8988T (cell line): ENCODE measurements around the gene FOXRED1.
A peak's percentile ranks its signal among the peaks of the same experiment; 100 is the strongest.
"Not testable (repeated sequence)": the region's sequence is repeated elsewhere in the genome, so short reads cannot be mapped to it uniquely, and the experiment has no call there.

Source experiments
- DNase-seq: peaks from one replicate; pipeline ENCODE4 v3.0.0; 2011

Gene FOXRED1

DNA sequence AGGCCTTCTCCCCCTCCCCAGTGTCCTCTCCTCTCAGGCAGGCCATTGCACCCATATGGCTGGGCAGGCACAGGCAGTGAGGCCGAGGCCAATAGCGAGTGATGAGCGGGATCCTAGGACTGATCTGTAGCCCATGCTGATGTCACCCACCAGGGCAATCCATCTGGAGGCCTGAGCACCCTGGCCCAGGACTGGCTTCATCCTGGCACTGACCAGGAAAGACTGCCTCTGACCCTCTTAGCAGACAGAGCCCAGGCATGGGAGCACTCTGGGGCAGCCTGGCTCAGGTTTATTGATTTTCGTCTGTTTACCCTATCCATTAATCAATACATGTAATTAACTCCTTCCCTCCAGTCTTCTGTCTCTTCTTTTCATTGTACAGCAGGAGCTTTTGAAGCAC is 8.8 kb downstream of the FOXRED1 start:
- DNase-seq: no peak

DNA sequence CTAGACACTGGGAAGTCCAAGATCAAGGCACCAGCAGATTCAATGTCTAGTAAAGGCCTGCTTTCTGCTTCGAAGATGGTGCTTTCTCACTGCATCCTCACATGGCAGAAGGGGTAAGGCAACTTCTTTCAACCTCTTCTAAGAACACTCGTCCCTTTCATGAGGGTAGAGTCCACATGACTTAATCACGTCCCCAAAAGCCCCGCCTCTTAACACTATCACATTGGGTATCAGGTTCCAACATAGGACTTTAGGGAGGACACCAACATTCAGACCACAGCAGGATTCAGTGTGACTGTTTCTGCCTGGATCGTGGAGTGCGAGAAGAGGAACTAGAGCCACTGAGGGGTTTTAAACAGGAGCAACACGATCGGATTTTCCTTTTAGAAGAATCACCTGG is 10.2 kb downstream of the FOXRED1 start:
- DNase-seq: no peak

DNA sequence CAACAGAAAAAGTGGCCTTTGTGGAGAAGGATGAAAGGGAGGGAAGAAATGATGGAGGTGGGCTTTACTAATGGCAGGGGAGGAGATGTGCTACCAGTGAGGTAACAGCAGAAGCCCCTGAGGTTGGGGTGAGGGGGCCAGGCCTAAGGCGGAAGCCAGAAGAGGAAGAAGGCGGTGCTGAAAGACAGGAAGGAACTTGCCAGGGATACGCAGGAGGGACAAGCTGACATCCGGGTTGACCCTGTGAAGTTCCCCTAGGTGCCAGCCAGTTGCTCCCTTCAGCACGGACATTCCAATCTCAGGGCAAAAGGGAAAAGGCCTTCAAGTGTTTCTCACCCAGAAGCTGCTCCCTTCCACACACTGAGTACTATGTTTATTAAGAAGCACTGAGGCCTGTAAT is 11.6 kb downstream of the FOXRED1 start:
- no peak for DNase-seq

DNA sequence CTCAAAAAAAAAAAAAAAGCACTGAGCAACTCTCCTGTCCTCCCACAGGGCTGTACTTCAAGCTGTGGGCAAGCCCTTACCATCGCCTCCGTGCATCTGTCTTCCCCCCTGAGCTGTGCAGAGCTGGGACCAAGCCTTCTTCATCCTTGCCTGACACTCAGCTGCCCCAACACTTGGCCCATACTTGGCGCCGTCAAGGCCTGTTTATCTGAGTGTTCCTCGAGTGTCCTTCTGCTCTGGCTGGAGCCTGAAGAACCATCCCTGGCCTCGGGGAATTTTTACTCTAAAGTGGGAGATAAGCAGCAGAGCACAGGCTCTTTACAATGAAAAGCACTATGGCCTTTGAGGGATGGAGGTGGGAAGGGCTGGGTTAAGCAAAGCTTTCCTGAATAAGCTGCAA is 12.3 kb downstream of the FOXRED1 start:
- DNase-seq: no peak

DNA sequence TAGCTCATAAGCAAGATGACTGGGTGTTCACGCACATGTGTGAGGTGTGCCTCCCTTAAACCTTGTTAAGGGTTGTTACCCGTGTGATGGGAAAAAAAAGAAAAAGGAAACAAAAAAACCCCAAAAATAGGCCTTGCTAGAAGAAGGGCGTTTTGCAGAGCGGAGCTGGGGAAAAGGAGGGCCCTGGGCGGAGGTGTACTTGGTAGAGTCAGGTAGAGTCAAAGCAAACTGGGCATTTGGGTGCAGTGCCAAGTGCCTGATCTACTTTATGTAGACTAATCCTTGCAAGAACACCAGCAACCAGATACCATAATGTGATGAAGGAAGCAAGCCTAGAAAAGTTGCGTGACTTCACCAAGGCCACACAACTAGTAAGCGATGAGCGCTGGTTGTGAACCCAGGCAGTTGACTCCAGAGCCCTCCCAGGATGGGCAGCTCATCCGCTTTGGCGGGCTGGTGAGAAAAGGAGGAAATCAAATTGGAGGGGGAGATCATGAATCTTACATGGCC is 12.8 kb downstream of the FOXRED1 start:
- no peak for DNase-seq

DNA sequence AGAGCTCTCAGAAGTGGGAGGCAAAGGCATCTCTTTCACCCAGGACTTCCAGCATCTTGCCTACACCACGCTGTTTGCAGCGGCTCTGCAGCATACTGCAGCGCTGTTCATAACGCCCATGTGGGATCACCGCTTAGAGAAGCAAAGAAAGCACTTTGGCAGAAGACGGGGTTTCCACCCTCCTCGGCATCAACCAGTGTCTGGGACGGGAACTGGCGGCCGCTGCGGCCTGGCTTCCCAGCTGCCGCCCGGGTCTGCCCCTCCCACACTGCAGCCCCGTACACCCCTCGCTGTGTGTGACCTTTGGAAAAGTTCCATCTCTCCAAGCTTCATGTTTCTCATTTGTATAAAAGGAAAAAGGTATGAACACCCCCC is 13.4 kb downstream of the FOXRED1 start:
- peak; percentile 63 for DNase-seq

DNA sequence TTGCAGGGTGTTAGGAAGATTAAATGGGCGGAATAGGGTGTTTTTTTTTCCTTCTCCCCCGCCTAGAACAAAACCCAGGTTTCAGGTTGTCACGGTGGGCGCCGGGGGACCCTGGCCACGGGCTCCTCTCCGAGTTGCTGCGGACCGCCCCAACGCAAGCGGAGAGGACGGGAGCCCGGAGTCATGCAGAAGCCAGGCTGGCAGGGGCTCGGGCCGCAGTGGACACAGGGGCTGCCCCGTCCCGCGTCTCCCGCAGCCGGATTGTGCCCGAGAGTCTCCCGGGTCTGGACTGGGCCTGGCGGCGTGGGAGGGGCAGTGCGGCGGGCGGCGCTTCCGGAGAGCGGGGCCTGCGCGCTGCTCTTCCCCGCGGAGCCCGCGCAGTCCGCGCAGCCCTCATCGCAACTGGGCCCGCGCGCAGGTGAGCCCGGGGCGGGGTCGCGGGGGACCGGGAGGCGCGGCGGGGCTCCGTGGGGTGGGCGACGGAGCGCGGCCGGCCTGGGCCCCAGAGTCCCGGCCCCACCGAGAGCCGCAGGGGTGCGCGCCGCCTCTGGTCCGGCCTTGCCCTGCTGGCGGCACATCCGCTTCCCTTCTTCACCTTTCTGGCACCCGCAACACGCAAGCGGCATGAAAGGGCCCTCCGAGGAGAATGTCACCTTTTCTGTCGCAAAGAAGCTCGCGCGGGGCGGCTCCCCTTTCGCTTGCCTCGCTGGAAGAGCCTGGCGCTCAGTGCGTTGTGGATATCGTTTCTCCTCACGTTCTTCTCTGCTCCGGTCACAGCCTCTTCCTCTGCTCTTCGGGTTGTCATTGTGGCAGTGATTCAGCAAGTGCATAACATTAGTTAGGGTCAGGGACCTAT is 14.0 kb downstream of the FOXRED1 start, which contains the start of gene TIRAP:
TSS of gene TIRAP (plus strand) at position 358 of the 856 bp plus-strand sequence. CDS start 7,802 bp downstream, outside the sequence.
- peak; percentile 77 for DNase-seq

DNA sequence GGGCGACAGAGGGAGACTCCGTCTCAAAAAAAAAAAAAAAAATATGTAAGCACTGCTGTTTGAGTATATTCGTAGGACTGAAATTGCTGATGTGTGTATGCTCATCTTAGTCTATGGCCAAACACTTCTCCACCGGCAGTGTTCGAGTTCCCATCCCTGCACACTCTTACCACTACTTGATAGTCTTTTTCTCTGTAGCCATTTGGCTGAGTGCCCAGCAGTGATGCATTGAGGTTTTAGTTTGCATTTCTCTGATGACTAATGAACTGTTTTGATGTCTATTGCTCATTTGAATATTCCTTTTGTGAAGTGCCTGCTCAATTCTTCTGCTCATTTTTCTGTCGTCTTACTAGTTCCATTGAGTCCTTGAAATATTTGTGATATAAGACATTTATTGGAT is 15.9 kb downstream of the FOXRED1 start:
- DNase-seq: no peak

DNA sequence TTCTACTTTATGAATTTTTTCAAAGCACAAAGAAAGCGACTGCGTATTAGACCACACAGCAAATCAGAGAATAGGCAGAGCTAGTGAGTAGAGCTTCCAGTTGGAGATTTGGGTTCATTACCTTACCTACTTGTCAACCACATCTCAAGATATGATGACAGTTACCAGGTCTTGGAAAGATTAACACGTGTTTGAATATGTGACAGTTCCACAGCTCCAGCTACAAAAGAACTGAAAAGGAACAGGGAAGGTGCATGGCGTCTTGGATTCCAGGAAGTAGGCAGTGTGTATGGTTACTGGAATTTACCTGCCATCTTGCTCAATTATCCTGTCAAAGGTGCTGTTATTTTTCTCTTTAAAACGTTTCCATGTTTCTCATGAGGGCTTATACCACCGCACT is 19.3 kb downstream of the FOXRED1 start:
- no peak for DNase-seq

DNA sequence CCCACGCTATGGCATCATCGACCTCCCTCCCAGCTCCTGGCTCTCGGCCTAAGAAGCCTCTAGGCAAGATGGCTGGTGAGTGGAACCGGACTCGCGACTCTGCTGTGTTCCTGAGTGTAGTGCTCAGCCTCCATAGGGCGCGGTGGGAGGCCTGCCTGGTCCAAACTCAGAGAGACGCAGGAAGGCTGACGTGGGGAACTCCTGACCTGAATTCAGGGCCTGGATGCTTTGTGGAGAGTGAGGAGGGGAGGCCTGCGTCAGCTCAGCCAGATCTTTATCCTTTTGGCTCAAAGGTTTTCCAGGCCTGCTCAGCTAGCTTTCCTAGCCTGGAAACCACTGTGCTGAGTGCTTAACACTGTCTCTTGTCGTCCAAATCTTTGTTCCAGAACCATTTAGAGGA is 21.9 kb downstream of the FOXRED1 start:
- no peak for DNase-seq

DNA sequence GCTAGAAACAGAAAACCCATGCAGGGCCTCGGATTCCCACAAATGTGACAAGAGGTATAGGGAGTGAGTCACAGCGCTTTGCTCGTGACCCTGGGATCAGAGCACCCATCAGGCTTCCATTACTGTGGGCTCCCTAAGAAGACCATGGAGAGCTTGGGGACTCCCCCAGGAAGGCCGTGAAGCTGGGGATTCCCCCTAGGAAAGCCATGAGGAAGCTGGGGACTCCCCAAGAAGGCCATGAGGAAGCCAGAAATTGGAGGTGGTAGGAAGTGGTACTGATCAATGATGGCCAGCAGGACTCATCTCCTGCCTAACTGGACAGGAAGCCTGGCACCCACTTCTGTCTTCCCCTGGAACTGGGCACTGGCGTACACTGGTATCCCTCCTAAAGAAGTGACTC is 24.8 kb downstream of the FOXRED1 start:
- no peak for DNase-seq

DNA sequence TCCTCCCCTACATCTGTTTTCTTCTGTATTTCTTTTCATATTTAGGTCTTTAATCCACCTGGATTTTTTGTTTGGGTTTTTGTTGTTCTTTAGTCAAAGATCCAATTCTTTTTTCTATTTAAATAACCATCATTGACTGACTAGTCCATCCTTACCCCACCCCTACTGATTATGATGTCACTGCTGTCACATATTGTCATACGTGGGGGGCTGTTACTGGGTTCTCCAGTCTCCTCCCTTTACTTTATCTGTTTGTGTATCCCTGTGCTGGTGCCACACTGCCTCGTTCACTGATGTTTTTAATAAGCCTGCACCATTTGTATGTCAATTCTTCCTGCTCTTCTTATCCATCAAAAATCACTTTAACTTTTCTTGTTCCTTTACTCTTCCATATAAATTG is 28.1 kb downstream of the FOXRED1 start:
- no peak for DNase-seq

DNA sequence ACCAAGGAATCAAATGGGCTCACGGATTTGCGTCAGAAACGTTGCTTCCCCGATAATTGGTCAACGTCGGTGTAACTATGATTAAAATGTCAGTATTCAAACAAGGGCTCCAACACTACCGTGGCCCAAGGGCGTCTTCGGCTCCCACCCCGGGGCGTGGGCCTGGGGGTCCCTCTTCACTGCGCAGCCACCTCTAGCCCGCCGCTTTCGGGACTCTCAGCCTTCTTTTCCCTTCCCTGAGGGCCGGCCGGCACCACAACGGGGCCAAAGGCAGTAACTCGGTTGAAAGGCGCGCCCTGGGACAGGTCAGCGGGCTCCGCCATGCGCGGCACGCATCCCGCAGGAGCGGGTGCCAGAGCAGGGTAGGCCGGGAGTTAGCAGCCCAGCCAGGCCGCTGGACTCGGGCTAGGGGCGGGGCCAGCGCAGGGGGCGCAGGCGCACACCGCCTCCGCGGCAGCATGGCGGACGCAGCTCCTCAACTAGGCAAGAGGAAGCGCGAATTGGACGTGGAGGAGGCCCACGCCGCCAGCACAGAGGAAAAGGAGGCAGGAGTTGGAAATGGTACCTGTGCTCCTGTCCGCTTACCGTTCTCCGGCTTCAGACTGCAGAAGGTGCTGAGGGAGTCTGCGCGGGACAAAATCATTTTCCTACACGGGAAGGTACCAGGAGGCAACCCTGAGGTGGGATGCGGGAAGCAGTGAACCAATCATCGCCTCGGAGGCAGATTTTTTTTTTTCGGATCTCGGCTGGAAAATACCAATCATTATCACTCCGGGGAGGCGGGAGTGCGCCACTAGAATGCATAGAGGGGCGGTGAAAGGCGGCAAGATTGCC is 34.9 kb downstream of the FOXRED1 start, which contains the start of gene DCPS:
TSS of gene DCPS (plus strand) at position 438 of the 834 bp plus-strand sequence. CDS start at position 459, 21 bp downstream.
- DNase-seq: peak; percentile 97

DNA sequence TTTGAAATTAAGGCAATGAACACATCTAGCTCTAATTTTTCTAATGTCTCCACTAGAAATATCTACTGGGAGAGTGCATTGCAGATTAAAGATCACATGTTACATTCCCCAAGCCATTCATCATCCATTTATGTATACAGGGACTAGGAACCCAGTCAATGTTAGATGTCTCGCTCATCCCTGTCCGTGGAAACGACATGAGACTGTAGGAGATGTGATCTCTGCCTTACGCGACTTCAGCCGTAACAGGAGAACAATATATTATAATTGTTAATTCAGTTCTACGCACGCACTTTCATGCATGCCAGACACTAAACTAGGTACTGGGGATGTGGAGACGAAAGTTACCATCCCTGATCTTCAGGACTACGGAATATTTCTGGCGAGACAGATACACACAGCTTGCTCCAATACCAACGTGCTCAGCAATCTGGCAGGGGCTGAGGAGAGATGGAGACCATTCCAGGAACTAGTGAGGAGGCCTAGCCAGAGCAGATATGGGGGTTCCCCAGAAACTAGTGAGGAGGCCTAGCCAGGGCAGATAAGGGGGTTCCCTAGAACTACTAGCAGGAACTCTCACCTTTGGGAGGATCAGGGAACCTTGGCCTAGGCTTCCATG is 35.6 kb downstream of the FOXRED1 start:
- DNase-seq: no peak

DNA sequence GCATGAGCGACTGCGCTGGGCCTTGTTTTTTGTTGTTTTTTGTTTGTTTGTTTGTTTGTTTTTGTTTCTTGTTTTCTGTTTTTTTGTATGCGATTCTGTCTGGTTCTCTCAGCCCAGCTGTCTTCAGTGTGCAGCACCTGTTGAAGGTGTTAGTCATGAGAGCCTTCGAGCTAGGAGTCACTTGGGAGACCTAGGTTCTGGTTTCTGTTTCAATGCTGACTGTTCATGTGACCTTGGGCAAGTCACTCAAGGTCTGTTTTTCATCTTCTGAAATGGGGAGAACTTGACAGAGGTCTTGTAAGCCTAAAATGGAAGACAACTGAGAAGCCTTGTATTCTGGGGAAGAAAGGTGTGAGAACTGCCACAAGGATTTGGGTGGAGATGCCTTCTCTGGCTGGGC is 36.7 kb downstream of the FOXRED1 start:
- no peak for DNase-seq

DNA sequence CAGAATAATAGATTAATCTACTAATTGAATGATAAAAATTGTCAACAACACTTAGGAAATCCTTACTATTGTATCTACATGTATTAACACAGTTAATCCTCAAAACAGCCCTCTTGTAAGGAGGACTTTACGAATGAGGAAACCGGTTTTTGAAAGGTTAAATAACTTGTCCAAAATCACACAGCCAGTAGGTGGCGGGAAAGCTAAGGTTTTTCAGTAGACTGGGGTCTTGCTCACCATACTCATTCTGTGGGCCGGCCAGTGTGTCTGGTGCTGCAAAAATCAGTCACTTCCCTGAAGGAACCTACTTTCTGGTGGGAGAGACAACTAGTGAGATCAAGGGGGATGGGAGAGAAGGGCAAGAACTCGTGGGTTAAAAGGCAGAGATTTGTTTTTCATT is 38.8 kb downstream of the FOXRED1 start:
- DNase-seq: no peak

DNA sequence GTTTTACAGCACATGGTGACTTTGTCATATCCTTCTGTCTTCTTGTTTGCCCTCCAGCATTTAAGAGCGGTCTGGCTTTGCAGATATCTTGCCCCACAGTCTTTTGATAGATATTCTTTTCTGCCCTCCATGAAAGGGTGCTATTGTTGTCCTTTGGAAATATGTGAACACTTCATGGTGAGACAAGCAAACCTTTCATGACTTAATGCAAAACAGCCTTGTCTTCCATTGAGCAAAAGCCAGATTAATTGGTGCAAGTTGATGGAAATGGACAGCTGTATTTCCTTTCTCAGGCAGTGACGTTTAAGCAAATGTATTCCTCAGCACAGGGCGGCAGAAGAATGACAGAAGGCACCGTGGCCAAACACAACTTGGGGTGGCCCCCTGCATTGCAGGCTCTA is 39.3 kb downstream of the FOXRED1 start:
- DNase-seq: no peak

DNA sequence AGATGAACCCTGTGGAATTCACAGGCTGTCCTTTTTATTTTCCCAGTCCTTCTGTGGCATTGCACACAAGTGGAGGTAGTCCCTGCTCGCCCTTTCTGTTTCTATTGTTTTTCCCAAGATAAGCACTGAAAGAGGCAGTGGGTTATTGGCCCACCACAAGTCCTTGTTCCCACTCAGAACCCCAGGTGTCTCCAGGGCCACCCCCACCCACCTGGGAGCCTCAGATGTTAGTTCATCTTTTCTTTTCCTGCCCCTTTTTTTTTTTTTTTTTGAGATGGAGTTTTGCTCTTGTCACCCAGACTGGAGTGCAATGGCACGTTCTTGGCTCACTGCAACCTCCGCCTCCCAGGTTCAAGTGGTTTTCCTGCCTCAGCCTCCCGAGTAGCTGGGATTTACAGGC is 39.8 kb downstream of the FOXRED1 start:
- not testable (repeated sequence) for DNase-seq

DNA sequence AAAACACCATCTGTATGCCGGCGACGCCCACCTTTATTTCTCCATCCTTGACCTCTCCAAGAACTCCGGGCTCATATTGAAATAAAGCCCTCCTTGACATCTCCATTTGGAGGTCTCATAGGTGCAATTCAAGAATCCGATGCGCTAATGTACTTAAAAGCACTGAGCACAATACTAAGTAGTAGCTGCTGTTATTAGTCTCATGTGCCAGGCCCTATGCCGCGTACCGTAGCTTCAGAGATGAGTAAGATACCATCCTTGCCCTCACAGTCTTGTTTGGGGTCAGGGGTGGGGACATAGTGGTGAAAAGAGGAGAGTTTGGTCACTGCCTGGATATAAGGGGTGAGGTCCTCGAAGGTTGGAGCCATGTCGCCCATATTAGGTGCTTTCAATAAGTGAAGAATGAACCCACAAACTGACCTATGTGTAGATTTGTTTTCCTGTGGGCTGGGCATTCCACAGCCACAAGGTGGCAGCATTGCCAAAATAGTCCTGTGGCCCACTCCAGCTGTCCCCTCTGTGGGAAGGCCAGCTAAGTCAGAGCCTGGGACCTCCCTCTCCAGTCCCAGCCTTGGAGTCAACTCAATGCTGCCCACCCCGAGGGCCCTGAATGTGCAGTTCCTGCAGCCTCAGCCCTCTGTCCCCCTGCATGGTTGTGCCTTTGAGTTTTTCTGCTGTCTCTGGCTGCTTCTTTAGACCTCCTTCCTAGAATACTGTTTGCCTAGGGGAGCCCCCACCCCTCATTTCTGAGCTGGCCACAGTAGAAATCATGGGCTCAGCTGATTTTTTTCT is 41.4 kb downstream of the FOXRED1 start:
- peak; percentile 63 for DNase-seq

DNA sequence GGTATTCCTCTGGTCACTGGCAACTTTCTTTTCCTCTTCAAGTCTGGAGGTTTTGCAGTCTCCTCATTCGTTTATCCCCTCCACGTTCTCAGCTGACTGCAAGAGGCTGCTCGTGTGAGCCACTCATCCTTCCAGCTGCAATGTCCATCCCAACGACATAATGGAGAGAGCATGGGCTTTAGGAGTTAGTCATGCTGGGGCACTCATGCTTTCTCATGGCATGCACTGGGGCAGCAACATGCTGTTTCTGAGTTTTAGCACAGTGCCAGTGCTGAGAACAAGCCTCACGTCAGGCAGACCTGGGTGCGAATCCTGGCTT is 42.0 kb downstream of the FOXRED1 start:
- DNase-seq: no peak

DNA sequence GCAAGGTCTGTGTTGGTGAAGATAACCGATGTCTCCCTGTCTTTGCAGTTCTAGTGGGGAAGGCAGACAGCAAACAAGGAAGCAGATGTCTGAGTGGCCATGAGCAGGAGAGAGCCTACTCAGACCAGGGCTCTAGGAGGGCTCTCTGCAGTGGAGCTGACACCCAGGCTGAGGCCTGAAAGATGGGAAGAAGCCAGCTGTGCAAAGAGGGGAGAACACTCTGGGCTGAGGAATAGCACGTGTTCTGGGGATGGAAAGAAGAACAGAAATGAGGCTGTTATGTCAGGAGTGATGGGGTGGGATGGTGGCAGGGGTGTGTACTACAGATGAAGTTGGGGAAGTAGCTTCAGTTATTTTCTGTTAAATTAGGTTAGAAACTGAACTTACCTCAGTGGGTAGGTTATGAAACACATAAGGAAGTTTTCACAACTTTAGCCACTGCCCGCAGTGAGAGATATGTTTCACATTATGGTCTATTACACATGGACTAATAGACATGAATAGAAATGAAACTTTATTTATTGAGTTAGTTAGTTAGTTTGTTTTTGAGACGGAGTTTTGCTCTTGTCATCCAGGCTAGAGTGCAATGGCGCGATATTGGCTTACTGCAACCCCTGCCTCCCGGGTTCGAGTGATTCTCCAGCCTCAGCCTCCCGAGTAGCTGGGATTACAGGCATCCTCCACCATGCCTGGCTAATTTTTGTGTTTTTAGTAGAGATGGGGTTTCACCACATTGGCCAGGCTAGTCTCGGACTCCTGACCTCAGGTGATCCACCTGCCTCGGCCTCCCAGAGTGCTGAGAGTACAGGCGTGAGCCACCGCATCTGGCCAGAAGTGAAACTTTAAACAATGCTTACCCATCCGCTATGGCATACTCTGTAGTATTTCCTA is 42.7 kb downstream of the FOXRED1 start:
- DNase-seq: no peak

DNA sequence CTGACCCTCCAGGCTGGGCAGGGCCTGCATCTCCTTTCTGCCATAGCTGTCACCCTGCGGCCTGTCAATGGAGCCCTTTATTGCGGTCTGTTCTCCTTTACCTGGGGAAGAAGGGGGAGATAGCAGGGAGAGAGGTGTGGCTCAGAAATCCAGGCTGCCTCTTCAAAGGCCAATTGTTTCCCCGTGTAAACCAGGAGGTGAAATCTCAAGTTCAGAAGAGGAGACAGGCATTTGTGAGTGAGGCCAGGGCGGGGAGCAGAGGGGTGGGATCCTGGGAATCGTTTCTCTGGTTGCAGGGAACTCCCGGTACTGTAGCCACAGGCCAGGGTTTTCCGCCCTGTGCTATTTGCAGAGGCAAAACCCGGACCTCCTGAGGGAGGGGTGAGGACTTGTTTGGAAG is 44.0 kb downstream of the FOXRED1 start:
- DNase-seq: no peak
